ENCODE data around the gene HTRA2.
"Not testable (repeated sequence)": the region's sequence is repeated elsewhere in the genome, so short reads cannot be mapped to it uniquely, and the experiment has no call there.

Gene HTRA2

DNA sequence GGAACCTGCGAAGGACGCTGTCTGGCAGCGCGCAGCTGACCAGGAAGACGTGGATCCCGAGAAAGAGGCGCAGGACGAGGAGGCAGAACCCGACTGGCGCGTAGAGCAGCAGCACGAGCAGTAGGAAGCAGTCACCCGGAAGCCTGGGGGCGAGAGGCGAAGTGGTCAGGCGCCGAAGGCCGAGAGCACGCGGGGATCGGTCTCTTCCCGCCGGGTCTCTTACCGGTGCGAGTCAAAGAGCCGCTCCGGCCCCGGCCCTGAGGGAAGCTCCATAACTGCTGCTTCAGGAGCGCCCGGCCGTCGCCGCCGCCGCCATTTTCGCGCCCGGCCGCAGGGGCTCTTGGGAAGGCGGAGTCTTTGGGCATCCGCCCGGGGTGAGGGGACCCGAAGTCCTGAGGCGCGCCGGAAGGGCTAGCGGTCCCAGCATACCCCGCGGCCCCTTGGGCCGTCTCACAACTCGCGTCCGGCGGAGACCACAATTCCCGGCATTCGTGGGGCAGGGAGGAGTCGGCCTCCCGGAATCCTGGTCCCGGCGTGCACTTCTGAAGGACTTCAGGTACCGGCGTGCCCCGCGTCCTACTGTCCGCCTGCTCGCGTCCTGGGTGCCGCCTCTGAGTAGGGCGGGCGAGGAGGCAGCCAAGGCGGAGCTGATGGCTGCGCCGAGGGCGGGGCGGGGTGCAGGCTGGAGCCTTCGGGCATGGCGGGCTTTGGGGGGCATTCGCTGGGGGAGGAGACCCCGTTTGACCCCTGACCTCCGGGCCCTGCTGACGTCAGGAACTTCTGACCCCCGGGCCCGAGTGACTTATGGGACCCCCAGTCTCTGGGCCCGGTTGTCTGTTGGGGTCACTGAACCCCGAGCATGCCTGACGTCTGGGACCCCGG is at the start of gene HTRA2, which contains the start of gene AUP1:
TSS of gene HTRA2 (plus strand) at position 577 of the 882 bp plus-strand sequence. CDS start at position 651, 74 bp downstream.
TSS of gene AUP1 (minus strand) at position 350 of the 882 bp plus-strand sequence. CDS start at position 273, 77 bp downstream.
- H3K9me3 Mint-ChIP-seq: no peaks in the 10 kb centered on the region
- H3K4me1 Mint-ChIP-seq: peaks cover 25% of the 10 kb centered on the region
- H3K36me3 Mint-ChIP-seq (ENCODE audit: low read depth): peaks cover 31% of the 10 kb centered on the region
- H3K27me3 Mint-ChIP-seq (ENCODE audit: low read depth): no peaks in the 10 kb centered on the region
- H3K4me3 Mint-ChIP-seq: peak within 1 kb of the TSS; percentile 97 to 99 (median 99)
- H3K27ac Mint-ChIP-seq: peak within 1 kb of the TSS; percentile 82 to 96 (median 88)
- TF ChIP-seq, protein P1, sequence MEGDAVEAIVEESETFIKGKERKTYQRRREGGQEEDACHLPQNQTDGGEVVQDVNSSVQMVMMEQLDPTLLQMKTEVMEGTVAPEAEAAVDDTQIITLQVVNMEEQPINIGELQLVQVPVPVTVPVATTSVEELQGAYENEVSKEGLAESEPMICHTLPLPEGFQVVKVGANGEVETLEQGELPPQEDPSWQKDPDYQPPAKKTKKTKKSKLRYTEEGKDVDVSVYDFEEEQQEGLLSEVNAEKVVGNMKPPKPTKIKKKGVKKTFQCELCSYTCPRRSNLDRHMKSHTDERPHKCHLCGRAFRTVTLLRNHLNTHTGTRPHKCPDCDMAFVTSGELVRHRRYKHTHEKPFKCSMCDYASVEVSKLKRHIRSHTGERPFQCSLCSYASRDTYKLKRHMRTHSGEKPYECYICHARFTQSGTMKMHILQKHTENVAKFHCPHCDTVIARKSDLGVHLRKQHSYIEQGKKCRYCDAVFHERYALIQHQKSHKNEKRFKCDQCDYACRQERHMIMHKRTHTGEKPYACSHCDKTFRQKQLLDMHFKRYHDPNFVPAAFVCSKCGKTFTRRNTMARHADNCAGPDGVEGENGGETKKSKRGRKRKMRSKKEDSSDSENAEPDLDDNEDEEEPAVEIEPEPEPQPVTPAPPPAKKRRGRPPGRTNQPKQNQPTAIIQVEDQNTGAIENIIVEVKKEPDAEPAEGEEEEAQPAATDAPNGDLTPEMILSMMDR (IDR thresholded peaks at IDR 0.05; ENCODE audit: unreplicated experiment in 3 of 3): no peak

DNA sequence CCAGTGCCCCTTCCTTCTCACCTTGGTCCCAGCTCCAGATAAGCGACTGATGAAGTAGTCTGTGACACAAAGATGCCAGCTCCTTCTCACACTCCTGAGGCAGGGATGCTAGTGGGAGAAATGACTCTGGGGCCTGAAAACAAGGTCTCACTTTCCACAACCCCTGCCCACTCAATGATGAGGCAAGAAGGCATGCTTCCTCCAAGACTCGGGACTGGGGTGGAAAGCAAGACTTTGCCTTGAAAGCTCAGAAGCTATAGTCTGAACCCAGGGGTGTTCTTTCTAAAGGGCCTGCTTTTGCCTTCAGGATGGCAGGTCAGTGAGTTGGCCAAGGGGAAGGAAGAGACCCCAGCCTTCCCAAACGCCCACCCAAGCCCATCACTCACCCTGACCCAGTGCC is 48.3 kb upstream of the HTRA2 start:
- H3K9me3 Mint-ChIP-seq: no peaks in the 10 kb centered on the region
- H3K27ac Mint-ChIP-seq: peak overlapping the region in 1 of 3 experiments; percentile 42
- H3K36me3 Mint-ChIP-seq (ENCODE audit: low read depth): peaks cover 27% of the 10 kb centered on the region
- no peaks in the 10 kb centered on the region for H3K27me3 Mint-ChIP-seq (ENCODE audit: low read depth)
- peak overlapping the region; percentile 96 to 100 (median 99) for H3K4me3 Mint-ChIP-seq
- peaks cover 17% of the 10 kb centered on the region for H3K4me1 Mint-ChIP-seq
- TF ChIP-seq, protein P1 (IDR thresholded peaks at IDR 0.05; ENCODE audit: unreplicated experiment in 3 of 3): no peak

DNA sequence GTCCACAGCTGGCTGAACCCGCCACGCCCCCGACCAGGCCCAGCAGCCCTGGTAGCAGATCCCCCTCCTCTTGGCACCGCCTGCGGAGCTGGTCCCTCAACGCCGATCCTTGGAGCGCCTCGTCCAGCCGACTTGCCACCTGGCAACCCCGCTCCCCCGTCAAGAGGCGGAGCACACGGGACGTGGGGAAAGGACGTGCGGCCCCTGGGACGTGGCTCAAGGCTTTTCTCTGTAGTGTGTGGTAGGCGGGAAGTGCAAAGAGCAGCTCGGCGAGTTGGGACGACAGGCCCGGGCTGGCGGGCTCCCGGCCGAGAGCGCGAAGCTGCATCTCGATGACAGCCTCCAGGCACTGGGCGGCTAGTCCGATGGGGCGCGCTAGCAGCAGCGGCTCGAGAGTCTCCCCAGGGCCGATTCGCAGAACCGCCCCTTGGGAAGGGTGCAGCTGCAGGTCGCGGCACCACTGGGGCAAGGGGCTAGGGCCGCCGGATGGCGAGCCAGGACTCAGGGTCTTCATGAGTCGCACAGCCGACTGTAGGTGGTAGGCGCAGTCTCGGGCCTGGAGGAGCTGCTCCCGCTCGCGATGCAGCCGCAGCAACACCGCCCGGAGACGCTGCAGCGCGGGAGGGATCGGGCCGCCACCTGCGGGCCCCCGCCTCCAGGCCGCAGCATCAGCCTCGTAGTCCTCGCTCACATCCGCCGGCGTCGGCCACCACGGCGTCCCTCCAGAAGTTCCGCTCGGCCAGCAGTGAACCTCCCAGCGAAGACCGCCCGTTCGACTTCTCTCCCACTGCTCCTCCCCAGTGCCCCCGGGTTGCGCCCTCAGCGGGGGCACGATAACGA is 47.6 kb upstream of the HTRA2 start:
- H3K4me1 Mint-ChIP-seq: peaks cover 17% of the 10 kb centered on the region
- no peaks in the 10 kb centered on the region for H3K27me3 Mint-ChIP-seq (ENCODE audit: low read depth)
- H3K9me3 Mint-ChIP-seq: no peaks in the 10 kb centered on the region
- H3K36me3 Mint-ChIP-seq (ENCODE audit: low read depth): peaks cover 31% of the 10 kb centered on the region
- peak overlapping the region; percentile 95 to 99 (median 98) for H3K27ac Mint-ChIP-seq
- H3K4me3 Mint-ChIP-seq: peak overlapping the region; percentile 96 to 100 (median 99)
- TF ChIP-seq, protein P1 (IDR thresholded peaks at IDR 0.05; ENCODE audit: unreplicated experiment in 3 of 3): no peak

DNA sequence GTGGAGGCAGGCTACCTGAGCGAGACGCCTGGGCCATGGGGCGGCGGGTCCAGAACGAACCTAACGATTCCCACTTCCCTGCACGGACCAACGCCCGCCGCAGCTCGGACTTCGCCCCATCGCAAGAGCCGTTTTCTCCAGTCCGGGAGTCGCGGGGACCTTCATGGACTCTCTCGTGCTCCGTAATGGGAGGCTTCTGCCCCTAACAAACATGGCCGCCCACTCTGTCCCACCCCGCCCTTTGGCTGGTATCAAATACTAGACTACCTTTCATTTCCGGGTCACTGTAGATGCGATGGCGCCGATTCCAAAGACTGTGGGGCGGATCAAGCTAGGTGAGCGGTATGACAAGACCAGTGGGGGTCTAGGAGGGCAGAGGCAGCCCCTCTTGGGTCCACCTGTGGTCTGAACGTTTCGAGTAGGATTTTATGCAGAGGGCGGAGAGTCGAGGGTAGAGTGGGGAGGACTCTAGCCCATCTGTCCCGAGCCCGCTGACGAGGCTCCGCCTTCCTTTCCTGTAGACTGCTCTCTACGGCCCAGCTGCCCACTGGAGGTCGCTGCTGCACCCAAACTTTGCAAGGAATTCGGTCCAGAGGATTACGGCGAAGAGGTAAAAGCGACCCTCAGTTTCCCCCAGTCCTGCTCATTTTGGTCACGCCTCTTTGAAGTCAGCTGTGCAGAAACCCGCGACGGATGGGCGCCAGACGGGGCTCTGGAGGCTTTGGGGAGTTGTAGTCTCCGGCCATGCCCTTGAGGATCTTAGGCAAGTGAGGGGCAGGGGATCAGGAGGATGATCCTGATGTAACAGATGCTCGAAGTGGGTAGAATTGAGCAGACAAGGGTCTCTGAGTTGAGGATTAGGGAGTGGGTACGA is 46.7 kb upstream of the HTRA2 start, which contains the start of the genes CCDC142 and TTC31:
TSS of gene CCDC142 (minus strand) at position 198 of the 874 bp plus-strand sequence. CDS start at position 37, 161 bp downstream.
TSS of gene TTC31 (plus strand) at position 281 of the 874 bp plus-strand sequence. CDS start at position 296, 15 bp downstream.
- TF ChIP-seq, protein P1 (IDR thresholded peaks at IDR 0.05; ENCODE audit: unreplicated experiment in 3 of 3): peak; percentile 78 to 95 (median 82)
- H3K9me3 Mint-ChIP-seq: no peaks in the 10 kb centered on the region
- H3K36me3 Mint-ChIP-seq (ENCODE audit: low read depth): peaks cover 26% of the 10 kb centered on the region
- H3K4me1 Mint-ChIP-seq: peaks cover 17% of the 10 kb centered on the region
- peak within 1 kb of the TSS; percentile 95 to 99 (median 98) for H3K27ac Mint-ChIP-seq
- H3K27me3 Mint-ChIP-seq (ENCODE audit: low read depth): no peaks in the 10 kb centered on the region
- H3K4me3 Mint-ChIP-seq: peak within 1 kb of the TSS; percentile 96 to 100 (median 99)

DNA sequence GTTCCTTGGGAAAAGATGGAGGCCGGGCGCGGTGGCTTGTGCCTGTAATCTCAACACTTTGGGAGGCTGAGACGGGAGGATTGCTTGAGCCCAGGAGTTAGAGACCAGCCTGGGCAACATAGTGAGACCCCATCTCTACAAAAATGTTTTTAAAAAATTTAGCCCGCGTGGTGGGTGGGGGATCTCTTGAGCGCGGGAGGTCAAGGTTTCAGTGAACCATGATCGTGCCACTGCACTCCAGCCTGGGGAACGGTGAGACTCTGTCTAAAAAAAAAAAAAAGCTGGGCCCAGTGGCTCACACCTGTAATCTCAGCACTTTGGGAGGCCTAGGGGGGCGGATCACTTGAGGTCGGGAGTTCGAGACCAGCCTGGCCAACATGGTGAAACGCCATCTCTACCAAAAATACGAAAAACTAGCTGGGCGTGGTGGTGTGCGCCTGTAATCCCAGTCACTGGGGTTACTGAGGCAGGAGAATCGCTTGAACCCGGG is 46.0 kb upstream of the HTRA2 start:
- Mint-ChIP-seq H3K4me1 (peaks cover 17% of the 10 kb centered on the region), H3K36me3 (ENCODE audit: low read depth) (peaks cover 26% of the 10 kb centered on the region), H3K27ac (peak overlapping the region; percentile 95 to 99 (median 98)), H3K4me3 (peak overlapping the region; percentile 96 to 100 (median 99))
- H3K27me3 Mint-ChIP-seq (ENCODE audit: low read depth); H3K9me3 Mint-ChIP-seq: not testable (repeated sequence)
